Thoracic aorta (tissue), 2 donors: ENCODE measurements around the gene TENM4. TPM values are rescaled to one million over a fixed set of nuclear protein-coding genes. Genes with fewer than 3 reads are reported as not detected.
"Not testable (repeated sequence)": the region's sequence is repeated elsewhere in the genome, so short reads cannot be mapped to it uniquely, and the experiment has no call there.

Experiments used
- ATAC-seq: fragments of 150-250 bp; one replicate; pipeline ENCODE4 v1.8.0; 2017; ENCODE audit warnings: low read depth; ENCODE audit not compliant: insufficient number of reproducible peaks, low FRiP score
- DNase-seq: peaks from one replicate; pipeline ENCODE4 v3.0.0-alpha.2; 2020; ENCODE audit warnings: low spot score
- H3K27ac ChIP-seq, 2 donors: fragments of 200-600 bp; sonication (generic); 1 replicate in 1 of 2; 2 replicates in 1 of 2; pipeline ENCODE4 v1.5.1; 2016; ENCODE audit warnings: mild to moderate bottlenecking in 2 of 2, moderate library complexity in 2 of 2
- H3K27me3 ChIP-seq: fragments of 200-600 bp; sonication (generic); replicated peaks from 2 replicates; pipeline ENCODE4 v1.6.0; 2016; ENCODE audit warnings: mild to moderate bottlenecking; ENCODE audit not compliant: insufficient read depth
- H3K36me3 ChIP-seq: fragments of 200-600 bp; sonication (generic); one replicate; pipeline ENCODE4 v1.5.1; 2016
- H3K4me1 ChIP-seq, 2 donors: fragments of 200-600 bp; sonication (generic); 1 replicate in 1 of 2; 2 replicates in 1 of 2; pipeline versions ENCODE4 v1.5.1 to v1.6.0; 2016; ENCODE audit warnings: low read depth in 2 of 2, mild to moderate bottlenecking in 1 of 2; ENCODE audit not compliant: control insufficient read depth in 1 of 2
- H3K4me3 ChIP-seq: fragments of 200-600 bp; sonication (generic); 2 replicates; pipeline ENCODE4 v1.5.1; 2016; ENCODE audit warnings: mild to moderate bottlenecking
- H3K9me3 ChIP-seq: fragments of 200-600 bp; sonication (generic); 2 replicates; pipeline ENCODE4 v1.5.1; 2016
- CTCF ChIP-seq: fragments of 200-600 bp; sonication (generic); IDR thresholded peaks from one replicate; pipeline ENCODE4 v1.5.1; 2019; ENCODE audit warnings: antibody characterized with exemption
- total RNA-seq, 2 donors: library from RNA; depleted of rRNA; stranded (reverse); fragments of >200 nt; gene quantifications; one replicate each; pipeline versions ENCODE4 v1.1.0 to v1.2.3, GENCODE V29; 2016

TENM4 gene
- total RNA-seq, 2 donors from 2014 or later = 6.1 to 13.3 TPM

- Histone ChIP-seq H3K4me1 (no peaks in the 10 kb centered on the region), H3K9me3 (no peaks in the 10 kb centered on the region), H3K27ac (no peak overlapping the region), H3K36me3 (no peaks in the 10 kb centered on the region), H3K27me3 (no peaks in the 10 kb centered on the region), H3K4me3 (no peak overlapping the region)
- DNase-seq (no peak), ATAC-seq (no peak)
- TF ChIP-seq CTCF = no peak
These were observed 609.3 kb downstream of the TENM4 start for GRCh38 chr11:78831571-78831970.

- H3K27me3 ChIP-seq = no peaks in the 10 kb centered on the region
- no peaks in the 10 kb centered on the region for H3K9me3 ChIP-seq
- no peak overlapping the region for H3K4me3 ChIP-seq
- ATAC-seq (no peak), DNase-seq (no peak)
- no peaks in the 10 kb centered on the region for H3K4me1 ChIP-seq
- no peak overlapping the region for H3K27ac ChIP-seq
- no peaks in the 10 kb centered on the region for H3K36me3 ChIP-seq
- no peak for TF ChIP-seq CTCF
These were observed 610.5 kb downstream of the TENM4 start for GRCh38 chr11:78830277-78830819.

- Histone ChIP-seq H3K4me1 (no peaks in the 10 kb centered on the region), H3K27ac (peak overlapping the region in 1 of 2 donors; percentile 1), H3K9me3 (no peaks in the 10 kb centered on the region), H3K4me3 (no peak overlapping the region), H3K27me3 (no peaks in the 10 kb centered on the region), H3K36me3 (no peaks in the 10 kb centered on the region)
- TF ChIP-seq CTCF = no peak
- ATAC-seq (no peak), DNase-seq (no peak)
These were observed 611.7 kb downstream of the TENM4 start for GRCh38 chr11:78829146-78829545.

- H3K9me3 ChIP-seq = no peaks in the 10 kb centered on the region
- DNase-seq = no peak
- TF ChIP-seq CTCF = no peak
- H3K27ac ChIP-seq = peak overlapping the region in 1 of 2 donors; percentile 1
- no peak overlapping the region for H3K4me3 ChIP-seq
- ATAC-seq = no peak
- H3K36me3 ChIP-seq = no peaks in the 10 kb centered on the region
- H3K27me3 ChIP-seq = no peaks in the 10 kb centered on the region
- H3K4me1 ChIP-seq = peaks cover 0 to under 1% of the 10 kb centered on the region in 2 donors
These were observed 612.2 kb downstream of the TENM4 start for GRCh38 chr11:78828676-78829075.

GRCh38 chr11:78827291-78827690, 613.5 kb downstream of the TENM4 start:
- H3K9me3 ChIP-seq = not testable (repeated sequence)

GRCh38 chr11:78825591-78826020, 615.2 kb downstream of the TENM4 start:
- Histone ChIP-seq H3K9me3 (no peaks in the 10 kb centered on the region), H3K36me3 (no peaks in the 10 kb centered on the region), H3K27ac (no peak overlapping the region), H3K4me1 (peaks cover 0 to 7% of the 10 kb centered on the region in 2 donors), H3K4me3 (no peak overlapping the region), H3K27me3 (no peaks in the 10 kb centered on the region)
- no peak for TF ChIP-seq CTCF
- ATAC-seq (no peak), DNase-seq (no peak)

More at GRCh38 chr11:78827291-78827690, 613.5 kb downstream of the TENM4 start:
- not testable (repeated sequence) for DNase-seq, H3K27ac ChIP-seq, ATAC-seq, H3K36me3 ChIP-seq, H3K4me3 ChIP-seq, H3K27me3 ChIP-seq, H3K4me1 ChIP-seq
